Transverse colon (tissue), 4 donors: Measurements from ENCODE around the gene NCF2. TPM values are rescaled to one million over a fixed set of nuclear protein-coding genes. Genes with fewer than 3 reads are reported as not detected.

ENCODE experiments used
- DNase-seq: peaks from one replicate; pipeline ENCODE4 v3.0.0-alpha.2; 2019
- H3K27ac ChIP-seq, 4 donors: fragments of 200-600 bp; sonication (generic); 2 replicates each; pipeline ENCODE4 v1.5.1; 2016 to 2018; ENCODE audit warnings: inconsistent platforms in 4 of 4
- H3K27me3 ChIP-seq: fragments of 200-600 bp; sonication (generic); 2 replicates; pipeline ENCODE4 v1.5.1; 2017; ENCODE audit warnings: inconsistent platforms
- H3K36me3 ChIP-seq, 4 donors: fragments of 200-600 bp; sonication (generic); 2 replicates each; pipeline ENCODE4 v1.5.1; 2017 to 2019; ENCODE audit warnings: inconsistent platforms in 4 of 4
- H3K4me1 ChIP-seq, 4 donors: fragments of 200-600 bp; sonication (generic); 2 replicates each; pipeline ENCODE4 v1.5.1; 2017 to 2020; ENCODE audit warnings: inconsistent platforms in 4 of 4
- H3K4me3 ChIP-seq, 4 donors: fragments of 200-600 bp; sonication (generic); 1 replicate in 1 of 4; 2 replicates in 3 of 4; pipeline versions ENCODE4 v1.5.1 to v1.6.1; 2017 to 2019; ENCODE audit warnings: inconsistent platforms in 4 of 4
- H3K9me3 ChIP-seq, 2 donors: fragments of 200-600 bp; sonication (generic); 2 replicates each; pipeline ENCODE4 v1.5.1; 2017 to 2019; ENCODE audit warnings: inconsistent platforms in 2 of 2
- EP300 ChIP-seq: sonication (generic); formaldehyde crosslinking; IDR thresholded peaks from one replicate; pipeline ENCODE4 v1.6.1; 2017; ENCODE audit warnings: antibody characterized with exemption, low read depth
- POLR2A ChIP-seq: fragments of 450-650 bp; IDR thresholded peaks from one replicate; pipeline ENCODE4 v1.6.1; 2016; ENCODE audit warnings: antibody characterized with exemption, mild to moderate bottlenecking, moderate library complexity
- POLR2AphosphoS5 ChIP-seq, 3 donors: sonication (generic); formaldehyde crosslinking; IDR thresholded peaks; one replicate each; pipeline ENCODE4 v1.6.1; 2016; ENCODE audit warnings: antibody characterized with exemption in 3 of 3
- WGBS, 2 donors: methylation state at CpG; one replicate each; pipeline ENCODE4 v1.1.5; 2018; ENCODE audit warnings: low coverage in 1 of 2; 5-methylcytosine and 5-hydroxymethylcytosine counted together
- in situ Hi-C, 4 donors: fragments of 200-750 bp; cut with MboI; loops; one replicate each; pipeline versions ENCODE4 v1.15.0 to v1.15.1; 2017; ENCODE audit warnings: low sequenced_read_pairs in 3 of 4, low pct_ligation_motif_present in 1 of 4, low pct_unique_long_range_greater_than_20kb in 1 of 4
- intact Hi-C: fragments of 100-400 bp; cut with DNase I; formaldehyde crosslinking; loops from one replicate; pipeline ENCODE4 v1.15.1; 2023; ENCODE audit warnings: low total_unique reads
- total RNA-seq, 4 donors: library from RNA; depleted of rRNA; stranded (reverse); fragments of >200 nt; gene quantifications; one replicate each; pipeline ENCODE4 v1.1.0, GENCODE V29; 2016
- TF ChIP-seq, protein P1 (sequence below), 5 experiments: fragments of 200-600 bp in 3 of 5; fragments of 450-650 bp in 2 of 5; sonication (generic) in 3 of 5; IDR thresholded peaks; 1 replicate in 2 of 5; 2 replicates in 3 of 5; pipeline ENCODE4 v1.5.1; 2016 to 2017; ENCODE audit warnings: antibody characterized with exemption in 5 of 5, inconsistent platforms in 3 of 5, mild to moderate bottlenecking in 2 of 5, moderate library complexity in 1 of 5

NCF2 gene
- total RNA-seq, 4 donors from 2014 or later, result 3.8 to 12.7 (median 5.6) TPM

DNA sequence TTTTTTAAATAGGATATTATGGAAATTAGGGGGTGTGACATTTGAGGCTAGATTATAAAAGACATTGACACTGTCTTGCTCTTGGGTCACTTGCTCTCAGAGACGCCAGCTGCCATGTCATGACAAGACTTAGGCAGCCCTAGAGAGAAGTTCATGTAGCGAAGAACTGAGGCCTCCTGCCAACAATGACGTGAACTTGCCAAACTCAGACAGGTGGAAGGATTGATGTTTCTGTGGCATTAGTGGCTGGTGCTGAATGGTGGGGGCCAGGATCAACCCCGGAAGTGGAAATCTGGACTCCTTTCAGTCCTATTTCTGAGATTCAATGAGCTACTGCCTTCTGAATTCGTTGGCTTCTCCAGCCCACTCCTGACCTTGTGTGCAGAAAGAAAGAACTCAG lies 14.7 kb downstream of the NCF2 start:
- Histone ChIP-seq H3K36me3 (no peaks in the 10 kb centered on the region), H3K27ac (no peak overlapping the region), H3K4me3 (no peak overlapping the region), H3K9me3 (no peaks in the 10 kb centered on the region), H3K4me1 (no peaks in the 10 kb centered on the region), H3K27me3 (no peaks in the 10 kb centered on the region)
- 90 to 100% methylated on average over 1 to 5 of the region's 5 CpGs for WGBS, 2 donors
- intact Hi-C loops (no loop called here), in situ Hi-C loops (no loop called here)
- TF ChIP-seq, protein P1, sequence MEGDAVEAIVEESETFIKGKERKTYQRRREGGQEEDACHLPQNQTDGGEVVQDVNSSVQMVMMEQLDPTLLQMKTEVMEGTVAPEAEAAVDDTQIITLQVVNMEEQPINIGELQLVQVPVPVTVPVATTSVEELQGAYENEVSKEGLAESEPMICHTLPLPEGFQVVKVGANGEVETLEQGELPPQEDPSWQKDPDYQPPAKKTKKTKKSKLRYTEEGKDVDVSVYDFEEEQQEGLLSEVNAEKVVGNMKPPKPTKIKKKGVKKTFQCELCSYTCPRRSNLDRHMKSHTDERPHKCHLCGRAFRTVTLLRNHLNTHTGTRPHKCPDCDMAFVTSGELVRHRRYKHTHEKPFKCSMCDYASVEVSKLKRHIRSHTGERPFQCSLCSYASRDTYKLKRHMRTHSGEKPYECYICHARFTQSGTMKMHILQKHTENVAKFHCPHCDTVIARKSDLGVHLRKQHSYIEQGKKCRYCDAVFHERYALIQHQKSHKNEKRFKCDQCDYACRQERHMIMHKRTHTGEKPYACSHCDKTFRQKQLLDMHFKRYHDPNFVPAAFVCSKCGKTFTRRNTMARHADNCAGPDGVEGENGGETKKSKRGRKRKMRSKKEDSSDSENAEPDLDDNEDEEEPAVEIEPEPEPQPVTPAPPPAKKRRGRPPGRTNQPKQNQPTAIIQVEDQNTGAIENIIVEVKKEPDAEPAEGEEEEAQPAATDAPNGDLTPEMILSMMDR (IDR thresholded peaks at IDR 0.05), result no peak
- no peak for TF ChIP-seq EP300
- no peak for TF ChIP-seq POLR2A
- no peak for DNase-seq

DNA sequence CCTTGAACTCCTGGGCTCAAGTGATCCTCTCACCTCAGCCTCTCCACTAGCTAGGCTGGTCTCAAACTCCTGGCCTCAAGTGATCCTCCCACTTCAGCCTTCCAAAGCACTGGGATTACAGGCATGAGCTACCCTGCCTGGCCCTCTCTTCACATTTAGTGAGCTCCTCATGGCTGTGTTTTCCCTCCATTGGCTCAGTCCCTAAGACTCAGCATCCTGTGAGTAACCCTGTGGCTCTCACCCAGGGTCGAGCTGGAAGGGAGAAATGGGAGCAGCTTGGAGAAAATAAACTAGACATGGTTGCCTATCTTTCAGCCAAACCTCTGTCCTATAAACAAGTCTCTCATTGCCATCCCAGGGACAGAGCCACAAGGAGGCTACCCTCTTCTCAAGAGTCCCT lies 17.5 kb downstream of the NCF2 start:
- WGBS, 2 donors, result 86% methylated on average over 1 of the region's 1 CpG; no CpG with 5 or more reads in 1 of the 2 donors
- no peaks in the 10 kb centered on the region for H3K9me3 ChIP-seq
- intact Hi-C loops (no loop called here), in situ Hi-C loops (no loop called here)
- TF ChIP-seq EP300 (no peak), POLR2A (no peak)
- peaks cover 0 to 4% (median 0%) of the 10 kb centered on the region in 4 donors for H3K4me1 ChIP-seq
- H3K27me3 ChIP-seq, result no peaks in the 10 kb centered on the region
- H3K27ac ChIP-seq, result no peak overlapping the region
- no peaks in the 10 kb centered on the region for H3K36me3 ChIP-seq
- no peak overlapping the region for H3K4me3 ChIP-seq
- no peak for DNase-seq

DNA sequence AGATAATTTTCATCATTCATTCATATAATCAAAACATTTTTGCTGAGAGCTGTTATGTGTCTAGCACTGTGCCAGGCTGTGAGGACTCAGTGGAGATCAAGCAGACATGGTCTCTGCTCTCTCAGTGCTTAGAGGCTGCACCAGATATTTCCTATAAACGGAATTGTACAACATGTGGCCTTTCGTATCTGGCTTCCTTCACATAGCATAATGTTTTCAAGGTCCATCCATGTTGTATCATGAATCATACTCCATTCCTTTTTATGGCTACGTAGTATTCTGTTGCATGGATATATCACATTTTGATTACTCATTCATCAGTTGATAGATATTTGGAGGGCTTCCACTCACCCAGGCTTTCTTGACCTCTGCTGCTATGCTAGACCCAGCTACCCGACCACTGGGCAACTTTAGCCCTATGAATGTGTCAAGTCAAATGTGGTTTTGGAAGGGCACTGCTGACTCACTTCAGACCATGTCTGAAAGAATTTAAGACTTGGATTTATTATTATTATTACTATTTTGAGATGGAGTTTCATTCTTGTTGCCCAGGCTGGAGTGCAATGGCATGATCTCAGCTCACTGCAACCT lies 18.5 kb downstream of the NCF2 start:
- in situ Hi-C loops, result no loop called here
- DNase-seq, result no peak

DNA sequence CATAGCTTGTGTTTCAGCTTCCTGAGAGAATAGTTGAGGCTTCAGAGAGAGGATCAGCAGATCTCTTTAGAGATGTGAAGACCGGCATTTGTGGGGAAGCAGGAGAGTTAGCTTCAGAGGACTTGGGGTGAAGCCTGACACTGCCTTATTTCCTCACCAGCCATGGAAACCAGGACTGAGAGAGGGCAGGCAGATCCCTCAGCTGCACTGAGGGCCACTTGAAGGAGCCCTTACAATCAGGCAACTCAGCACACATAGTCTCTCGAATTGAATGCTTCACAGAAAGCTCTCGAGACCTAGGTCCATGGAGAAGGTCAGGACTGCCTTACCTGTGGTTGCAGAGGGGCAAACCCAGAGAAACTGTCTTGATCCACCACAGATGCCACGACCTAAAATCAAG lies 19.8 kb downstream of the NCF2 start:
- Histone ChIP-seq H3K4me3 (no peak overlapping the region), H3K36me3 (no peaks in the 10 kb centered on the region), H3K27ac (no peak overlapping the region), H3K27me3 (no peaks in the 10 kb centered on the region), H3K9me3 (no peaks in the 10 kb centered on the region), H3K4me1 (peaks cover 0 to 13% (median 3%) of the 10 kb centered on the region in 4 donors)
- no peak for TF ChIP-seq POLR2AphosphoS5 (IDR thresholded peaks at IDR 0.05)
- no peak for TF ChIP-seq POLR2A
- TF ChIP-seq, protein P1 (IDR thresholded peaks at IDR 0.05), result no peak
- no peak for TF ChIP-seq EP300
- no peak for DNase-seq
- intact Hi-C loops (no loop called here), in situ Hi-C loops (no loop called here)
- WGBS, 2 donors, result 83% methylated on average over 4 of the region's 4 CpGs; no CpG with 5 or more reads in 1 of the 2 donors

More for the DNA sequence above, 18.5 kb downstream of the NCF2 start:
- no peak overlapping the region for H3K4me3 ChIP-seq
- peak; percentile 37 to 84 (median 62) for TF ChIP-seq POLR2AphosphoS5 (IDR thresholded peaks at IDR 0.05)
- no peak for TF ChIP-seq EP300
- peak overlapping the region in 1 of 4 donors; percentile 36 for H3K27ac ChIP-seq
- H3K9me3 ChIP-seq, result no peaks in the 10 kb centered on the region
- no peaks in the 10 kb centered on the region for H3K36me3 ChIP-seq
- H3K4me1 ChIP-seq, result peaks cover 0 to 13% (median 3%) of the 10 kb centered on the region in 4 donors
- 76 to 82% methylated on average over 4 of the region's 4 CpGs for WGBS, 2 donors
- no peaks in the 10 kb centered on the region for H3K27me3 ChIP-seq
- intact Hi-C loops, result no loop called here

DNA sequence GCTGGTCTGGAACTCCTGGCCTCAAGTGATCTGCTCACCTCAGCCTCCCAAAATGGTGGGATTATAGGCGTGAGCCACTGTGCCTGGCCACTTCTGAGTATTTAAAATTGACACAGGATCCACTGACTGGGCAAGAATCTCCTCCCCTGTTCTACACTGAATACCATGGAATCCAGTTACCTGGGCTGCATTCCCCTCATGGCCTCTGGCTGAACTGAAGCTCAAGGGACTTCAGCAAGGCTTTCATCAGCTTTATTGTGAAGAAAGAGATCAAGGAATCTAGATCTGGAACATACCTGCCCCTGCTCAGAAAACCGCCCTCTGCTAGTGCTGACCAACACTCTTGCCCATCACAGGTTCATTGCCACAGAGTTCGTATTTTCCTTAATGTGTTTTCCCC lies 20.5 kb downstream of the NCF2 start:
- intact Hi-C loops (no loop called here), in situ Hi-C loops (no loop called here)
- H3K4me1 ChIP-seq, result peaks cover 0 to 13% (median 3%) of the 10 kb centered on the region in 4 donors
- H3K27me3 ChIP-seq, result no peaks in the 10 kb centered on the region
- no peaks in the 10 kb centered on the region for H3K9me3 ChIP-seq
- no peak for DNase-seq
- H3K4me3 ChIP-seq, result no peak overlapping the region
- H3K36me3 ChIP-seq, result no peaks in the 10 kb centered on the region
- TF ChIP-seq EP300 (no peak), POLR2A (no peak), POLR2AphosphoS5 (IDR thresholded peaks at IDR 0.05) (no peak)
- TF ChIP-seq, protein P1 (IDR thresholded peaks at IDR 0.05), result no peak
- 95 to 100% methylated on average over 1 to 3 of the region's 3 CpGs for WGBS, 2 donors
- no peak overlapping the region for H3K27ac ChIP-seq
